GM19023 (cell line): ENCODE measurements around the gene CDC42BPB.
"Not testable (repeated sequence)": the region's sequence is repeated elsewhere in the genome, so short reads cannot be mapped to it uniquely, and the experiment has no call there.

Source experiments
- ATAC-seq: cut with Tn5 transposase; IDR thresholded peaks from one replicate; pipeline ENCODE4 v1.9.1; 2021; ENCODE audit warnings: mild to moderate bottlenecking, moderate library complexity; ENCODE audit not compliant: unreplicated experiment

Gene CDC42BPB

GRCh38 chr14:102903889-102904512 is 153.3 kb downstream of the CDC42BPB start:
- ATAC-seq = no peak

GRCh38 chr14:102903248-102903888 is 154.0 kb downstream of the CDC42BPB start:
- no peak for ATAC-seq

- no peak for ATAC-seq
Measured at GRCh38 chr14:102902523-102903247, 154.7 kb downstream of the CDC42BPB start.

- peak; percentile 9 for ATAC-seq
Measured at GRCh38 chr14:102902086-102902485, 155.3 kb downstream of the CDC42BPB start.

GRCh38 chr14:102901633-102902032 is 155.7 kb downstream of the CDC42BPB start:
- ATAC-seq = peak; percentile 71

GRCh38 chr14:102900631-102901571 is 156.4 kb downstream of the CDC42BPB start:
- peak; percentile 56 for ATAC-seq

- ATAC-seq = no peak
Measured at GRCh38 chr14:102899516-102899900, 157.8 kb downstream of the CDC42BPB start.

- ATAC-seq = no peak
Measured at GRCh38 chr14:102898776-102899515, 158.4 kb downstream of the CDC42BPB start.

GRCh38 chr14:102898298-102898697 is 159.1 kb downstream of the CDC42BPB start:
- no peak for ATAC-seq

- no peak for ATAC-seq
Measured at GRCh38 chr14:102897299-102898027, 159.9 kb downstream of the CDC42BPB start.

- ATAC-seq = not testable (repeated sequence)
Measured at GRCh38 chr14:102896735-102897134, 160.6 kb downstream of the CDC42BPB start.

- ATAC-seq = no peak
Measured at GRCh38 chr14:102893452-102893851, 163.9 kb downstream of the CDC42BPB start.

- no peak for ATAC-seq
Measured at GRCh38 chr14:102892651-102893050, 164.7 kb downstream of the CDC42BPB start.

GRCh38 chr14:102891556-102891955 is 165.8 kb downstream of the CDC42BPB start:
- ATAC-seq = no peak

- ATAC-seq = no peak
Measured at GRCh38 chr14:102891111-102891510, 166.2 kb downstream of the CDC42BPB start.

- no peak for ATAC-seq
Measured at GRCh38 chr14:102889615-102890014, 167.7 kb downstream of the CDC42BPB start.

GRCh38 chr14:102888748-102889147 is 168.6 kb downstream of the CDC42BPB start:
- no peak for ATAC-seq

- no peak for ATAC-seq
Measured at GRCh38 chr14:102885737-102886447, 171.5 kb downstream of the CDC42BPB start.

- no peak for ATAC-seq
Measured at GRCh38 chr14:102883554-102883953, 173.8 kb downstream of the CDC42BPB start.
